Mesothelial cell of epicardium (in vitro differentiated cells): Measurements from ENCODE around the gene MFAP3L. TPM values are rescaled to one million over a fixed set of nuclear protein-coding genes. Genes with fewer than 3 reads are reported as not detected.

Experiments
- DNase-seq, 2 experiments: peaks; one replicate each; pipeline ENCODE4 v3.0.0; 2021; ENCODE audit warnings: low spot score in 2 of 2; ENCODE audit not compliant: unreplicated experiment in 2 of 2
- H3K27ac Mint-ChIP-seq: 2 replicates; pipeline ENCODE4 v1.8.0; 2021; ENCODE audit warnings: mixed read lengths
- H3K27me3 Mint-ChIP-seq: 2 replicates; pipeline ENCODE4 v1.8.0; 2021; ENCODE audit warnings: low read depth, mixed read lengths
- H3K36me3 Mint-ChIP-seq: 2 replicates; pipeline ENCODE4 v1.8.0; 2021; ENCODE audit warnings: mixed read lengths
- H3K4me1 Mint-ChIP-seq: 2 replicates; pipeline ENCODE4 v1.8.0; 2021; ENCODE audit warnings: mixed read lengths
- H3K4me3 Mint-ChIP-seq: 2 replicates; pipeline ENCODE4 v1.8.0; 2021; ENCODE audit warnings: mild to moderate bottlenecking, moderate library complexity, mixed read lengths
- H3K9me3 Mint-ChIP-seq: 2 replicates; pipeline ENCODE4 v1.8.0; 2021; ENCODE audit warnings: mixed read lengths
- CTCF ChIP-seq: fragments of 200-600 bp; sonication (generic); IDR thresholded peaks from one replicate; pipeline ENCODE4 v1.5.0; 2021; ENCODE audit warnings: antibody characterized with exemption; ENCODE audit not compliant: unreplicated experiment
- total RNA-seq: library from RNA; stranded (reverse); gene quantifications from 3 replicates; pipeline ENCODE4 v1.2.1, GENCODE V29; 2021

MFAP3L gene
- total RNA-seq, 1 donor from 2014 or later, result 2.1 TPM

DNA sequence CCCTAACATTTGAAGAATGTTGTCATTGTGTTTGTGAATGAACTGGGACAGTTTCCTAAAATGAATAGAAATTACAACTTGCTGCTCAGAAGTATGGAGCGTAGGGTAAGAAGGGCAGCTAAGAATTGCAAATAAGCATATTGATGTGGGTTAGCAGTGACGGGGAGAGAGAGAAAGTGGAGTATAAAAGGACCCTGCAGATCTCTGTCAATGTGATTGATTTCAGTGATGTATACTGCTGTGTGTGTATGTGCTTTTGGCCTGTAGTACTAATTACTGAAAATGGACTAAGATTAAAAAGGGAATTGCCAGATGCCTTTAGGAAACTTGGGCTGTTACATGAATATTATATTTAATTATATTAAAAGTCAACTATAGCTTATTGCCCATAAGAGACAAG, 7.8 kb upstream of the MFAP3L start:
- Mint-ChIP-seq H3K36me3 (no peaks in the 10 kb centered on the region), H3K27ac (no peak overlapping the region), H3K9me3 (no peaks in the 10 kb centered on the region), H3K4me1 (no peaks in the 10 kb centered on the region), H3K27me3 (peaks cover 39% of the 10 kb centered on the region), H3K4me3 (no peak overlapping the region)
- TF ChIP-seq CTCF, result no peak
- DNase-seq, result no peak

DNA sequence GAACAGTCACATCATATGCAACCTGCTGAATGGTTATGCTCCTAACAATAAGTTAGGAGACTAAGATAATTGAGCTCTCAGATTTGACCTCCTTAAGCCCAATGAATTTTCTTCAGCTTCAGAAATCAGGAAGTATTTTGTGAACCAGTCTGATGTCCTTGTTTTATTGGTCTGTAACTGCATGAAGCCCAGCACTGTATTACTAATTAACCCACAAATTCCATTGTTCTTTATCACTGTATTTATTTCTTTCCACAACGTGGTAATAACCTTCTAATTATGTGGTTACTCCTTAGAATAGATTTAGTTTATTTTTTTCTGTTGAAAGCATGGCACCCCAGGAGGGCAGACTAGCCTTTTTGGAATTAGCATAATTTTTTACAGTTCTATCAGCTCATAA, 3.9 kb upstream of the MFAP3L start:
- peaks cover 11% of the 10 kb centered on the region for H3K4me1 Mint-ChIP-seq
- H3K27ac Mint-ChIP-seq, result no peak overlapping the region
- no peak overlapping the region for H3K4me3 Mint-ChIP-seq
- no peak for TF ChIP-seq CTCF
- H3K36me3 Mint-ChIP-seq, result no peaks in the 10 kb centered on the region
- no peak for DNase-seq
- peaks cover 63% of the 10 kb centered on the region for H3K27me3 Mint-ChIP-seq
- no peaks in the 10 kb centered on the region for H3K9me3 Mint-ChIP-seq

- no peak for TF ChIP-seq CTCF
- H3K9me3 Mint-ChIP-seq, result no peaks in the 10 kb centered on the region
- peak overlapping the region; percentile 83 for H3K4me3 Mint-ChIP-seq
- peak overlapping the region; percentile 71 for H3K27ac Mint-ChIP-seq
- DNase-seq, result peak; percentile 83 to 94
- H3K27me3 Mint-ChIP-seq, result peaks cover 74% of the 10 kb centered on the region
- H3K4me1 Mint-ChIP-seq, result peaks cover 11% of the 10 kb centered on the region
- no peaks in the 10 kb centered on the region for H3K36me3 Mint-ChIP-seq
Measured at GRCh38 chr4:170027181-170027829, 1.1 kb upstream of the MFAP3L start.

- no peak for TF ChIP-seq CTCF
- Mint-ChIP-seq H3K36me3 (no peaks in the 10 kb centered on the region), H3K4me1 (peaks cover 11% of the 10 kb centered on the region), H3K4me3 (peak overlapping the region; percentile 75), H3K27ac (peak overlapping the region; percentile 71), H3K9me3 (no peaks in the 10 kb centered on the region), H3K27me3 (peaks cover 66% of the 10 kb centered on the region)
- DNase-seq, result peak in 1 of 2 experiments; percentile 38
Measured at GRCh38 chr4:170025523-170026252, 507 bp downstream of the MFAP3L start.

- no peak for TF ChIP-seq CTCF
- peaks cover 53% of the 10 kb centered on the region for H3K27me3 Mint-ChIP-seq
- no peak for DNase-seq
- H3K27ac Mint-ChIP-seq, result no peak overlapping the region
- H3K9me3 Mint-ChIP-seq, result no peaks in the 10 kb centered on the region
- H3K4me1 Mint-ChIP-seq, result peaks cover 7% of the 10 kb centered on the region
- H3K36me3 Mint-ChIP-seq, result no peaks in the 10 kb centered on the region
- no peak overlapping the region for H3K4me3 Mint-ChIP-seq
Measured at GRCh38 chr4:170022211-170022610, 4.0 kb downstream of the MFAP3L start.
